GM21447 (cell line): Measurements from ENCODE around the gene FFAR1.
"Not testable (repeated sequence)": the region's sequence is repeated elsewhere in the genome, so short reads cannot be mapped to it uniquely, and the experiment has no call there.

Source experiments
- ATAC-seq: cut with Tn5 transposase; IDR thresholded peaks from one replicate; pipeline ENCODE4 v1.9.1; 2021; ENCODE audit not compliant: unreplicated experiment

The FFAR1 gene

DNA sequence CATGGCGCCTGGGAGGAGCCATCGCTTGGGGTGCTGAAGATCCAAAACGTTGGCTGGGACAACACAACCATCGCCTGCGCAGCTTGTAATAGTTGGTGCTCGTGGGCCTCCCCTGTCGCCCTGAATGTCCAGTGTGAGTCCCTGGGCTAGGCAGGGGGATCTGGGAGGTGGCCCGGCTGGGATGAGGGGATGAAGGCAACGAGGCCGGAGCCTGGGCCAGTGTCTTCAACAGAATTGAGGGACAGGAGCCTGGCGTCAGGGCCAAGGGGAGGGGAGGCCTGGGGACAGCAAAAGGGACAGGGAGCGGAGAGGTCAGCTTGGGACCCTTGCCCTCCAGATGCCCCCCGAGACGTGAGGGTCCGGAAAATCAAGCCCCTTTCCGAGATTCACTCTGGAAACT is 6.7 kb upstream of the FFAR1 start:
- no peak for ATAC-seq

DNA sequence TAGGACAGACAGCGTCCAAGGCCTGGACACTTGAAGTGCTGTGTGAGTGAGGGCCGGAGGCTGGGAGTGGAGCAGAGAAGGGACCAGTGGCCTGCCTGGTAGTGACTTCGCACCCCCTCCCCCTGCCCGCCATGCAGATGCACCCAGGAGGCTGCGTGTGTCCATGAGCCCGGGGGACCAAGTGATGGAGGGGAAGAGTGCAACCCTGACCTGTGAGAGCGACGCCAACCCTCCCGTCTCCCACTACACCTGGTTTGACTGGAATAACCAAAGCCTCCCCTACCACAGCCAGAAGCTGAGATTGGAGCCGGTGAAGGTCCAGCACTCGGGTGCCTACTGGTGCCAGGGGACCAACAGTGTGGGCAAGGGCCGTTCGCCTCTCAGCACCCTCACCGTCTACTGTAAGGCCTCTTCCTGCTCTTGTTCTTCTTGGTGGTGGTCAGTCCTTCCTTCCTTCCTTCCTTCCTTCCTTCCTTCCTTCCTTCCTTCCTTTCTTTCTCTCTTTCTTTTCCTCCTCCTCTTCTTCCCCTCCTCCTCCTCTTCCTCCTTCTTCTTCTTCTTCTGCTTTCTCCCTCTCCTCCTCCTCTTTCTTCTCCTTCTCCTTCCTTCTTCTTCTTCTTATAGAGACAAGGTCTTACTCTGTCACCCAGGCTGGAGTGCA is 6.0 kb upstream of the FFAR1 start:
- no peak for ATAC-seq

DNA sequence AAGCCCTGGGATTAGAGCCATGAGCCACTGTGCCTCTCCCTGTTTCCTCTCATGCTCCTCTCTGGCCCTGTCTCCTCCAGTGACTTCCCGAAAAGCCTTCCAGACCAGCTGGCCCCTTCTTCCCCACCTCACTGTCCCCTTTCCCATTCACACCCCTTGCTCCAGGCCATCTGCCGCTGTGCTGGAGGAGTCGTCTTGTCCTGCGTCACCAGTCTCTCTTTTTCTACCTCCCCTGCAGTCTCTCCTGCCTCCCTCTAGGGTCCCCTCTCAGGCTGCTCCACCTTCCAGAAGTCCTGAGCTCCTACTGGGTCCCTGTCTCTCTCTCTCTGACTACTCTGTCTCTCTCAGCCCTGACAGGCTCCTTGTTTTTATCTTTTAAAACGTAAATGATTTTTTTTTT is 5.3 kb upstream of the FFAR1 start:
- no peak for ATAC-seq

DNA sequence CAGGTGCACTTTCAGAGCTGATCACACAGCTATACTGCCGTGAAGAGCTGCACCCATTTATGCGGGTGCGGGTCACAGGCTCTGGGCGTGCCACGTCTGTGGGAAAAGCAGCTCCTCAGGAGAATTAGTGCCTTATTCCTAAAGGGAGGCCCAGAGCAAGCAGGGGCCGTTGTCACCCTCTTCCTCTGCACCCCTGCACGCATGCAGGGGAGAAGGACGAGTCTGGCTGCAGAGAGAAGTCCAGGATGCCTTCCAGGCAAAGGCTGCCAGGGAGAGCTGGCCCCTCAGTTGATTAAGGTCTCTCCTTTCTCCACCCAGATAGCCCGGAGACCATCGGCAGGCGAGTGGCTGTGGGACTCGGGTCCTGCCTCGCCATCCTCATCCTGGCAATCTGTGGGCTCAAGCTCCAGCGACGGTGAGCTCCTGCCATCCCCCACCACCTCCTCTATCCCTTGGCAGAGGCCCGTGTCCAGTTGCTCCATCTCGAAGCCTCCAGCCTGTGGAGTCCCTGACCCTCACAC is 3.1 kb upstream of the FFAR1 start:
- ATAC-seq = no peak

DNA sequence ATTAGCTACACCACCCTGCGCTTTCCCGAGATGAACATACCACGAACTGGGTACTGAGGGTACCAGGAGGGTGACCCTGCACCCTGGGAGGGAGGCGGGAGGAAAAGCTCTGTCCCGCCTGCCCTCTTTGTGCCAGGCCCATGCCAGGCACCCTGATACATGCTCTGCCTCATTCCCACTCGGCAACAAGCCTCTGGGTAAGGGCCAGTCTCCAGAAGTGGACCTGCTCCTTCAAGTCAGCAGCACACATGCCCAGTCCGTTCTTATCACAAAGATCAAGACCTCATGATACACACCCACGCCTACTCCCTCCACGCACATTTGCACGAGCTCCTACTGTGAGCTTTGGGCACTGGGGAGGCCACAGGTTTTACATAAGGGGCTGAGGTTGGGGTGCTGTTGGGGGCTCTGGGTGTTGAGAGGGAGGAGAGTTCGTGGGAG is 2.0 kb upstream of the FFAR1 start:
- ATAC-seq = no peak

DNA sequence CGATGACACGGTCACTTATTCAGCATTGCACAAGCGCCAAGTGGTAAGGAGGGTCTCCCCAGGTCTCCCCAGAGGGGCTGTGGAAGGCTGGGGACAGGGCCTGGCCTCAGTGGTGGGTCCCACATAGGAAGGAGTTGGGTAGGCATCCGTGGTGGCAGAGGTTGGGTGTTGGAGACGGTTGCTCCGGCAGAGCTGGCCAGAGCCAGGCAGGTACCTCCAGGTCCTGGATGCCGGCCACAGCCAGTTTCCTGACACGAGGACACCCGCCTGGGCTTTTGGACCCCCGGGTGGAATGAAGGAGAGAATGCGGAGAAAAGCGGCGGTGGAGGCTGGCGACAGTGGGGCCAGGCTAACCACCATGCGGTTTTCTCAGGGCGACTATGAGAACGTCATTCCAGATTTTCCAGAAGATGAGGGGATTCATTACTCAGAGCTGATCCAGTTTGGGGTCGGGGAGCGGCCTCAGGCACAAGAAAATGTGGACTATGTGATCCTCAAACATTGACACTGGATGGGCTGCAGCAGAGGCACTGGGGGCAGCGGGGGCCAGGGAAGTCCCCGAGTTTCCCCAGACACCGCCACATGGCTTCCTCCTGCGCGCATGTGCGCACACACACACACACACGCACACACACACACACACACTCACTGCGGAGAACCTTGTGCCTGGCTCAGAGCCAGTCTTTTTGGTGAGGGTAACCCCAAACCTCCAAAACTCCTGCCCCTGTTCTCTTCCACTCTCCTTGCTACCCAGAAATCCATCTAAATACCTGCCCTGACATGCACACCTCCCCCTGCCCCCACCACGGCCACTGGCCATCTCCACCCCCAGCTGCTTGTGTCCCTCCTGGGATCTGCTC is 1.3 kb upstream of the FFAR1 start:
- peak; percentile 33 for ATAC-seq

DNA sequence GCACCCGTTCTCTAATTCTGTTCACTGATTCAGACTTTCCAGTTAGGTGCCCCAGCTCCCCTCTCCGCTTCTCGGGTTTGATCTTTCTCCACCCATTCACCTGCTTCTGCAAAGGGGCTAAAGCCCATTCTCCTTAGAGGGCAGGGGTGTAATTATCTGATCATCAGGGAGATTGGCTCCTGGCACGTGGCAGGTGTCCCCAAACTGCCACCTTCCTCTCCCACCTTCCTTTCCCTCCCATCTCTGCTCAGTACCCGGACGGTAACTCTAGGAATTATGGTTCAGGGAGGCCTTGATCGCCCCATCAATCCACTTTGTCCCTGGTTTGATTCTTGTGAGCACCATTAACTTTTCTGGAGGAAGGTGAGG is 212 bp downstream of the FFAR1 start:
- ATAC-seq = no peak

DNA sequence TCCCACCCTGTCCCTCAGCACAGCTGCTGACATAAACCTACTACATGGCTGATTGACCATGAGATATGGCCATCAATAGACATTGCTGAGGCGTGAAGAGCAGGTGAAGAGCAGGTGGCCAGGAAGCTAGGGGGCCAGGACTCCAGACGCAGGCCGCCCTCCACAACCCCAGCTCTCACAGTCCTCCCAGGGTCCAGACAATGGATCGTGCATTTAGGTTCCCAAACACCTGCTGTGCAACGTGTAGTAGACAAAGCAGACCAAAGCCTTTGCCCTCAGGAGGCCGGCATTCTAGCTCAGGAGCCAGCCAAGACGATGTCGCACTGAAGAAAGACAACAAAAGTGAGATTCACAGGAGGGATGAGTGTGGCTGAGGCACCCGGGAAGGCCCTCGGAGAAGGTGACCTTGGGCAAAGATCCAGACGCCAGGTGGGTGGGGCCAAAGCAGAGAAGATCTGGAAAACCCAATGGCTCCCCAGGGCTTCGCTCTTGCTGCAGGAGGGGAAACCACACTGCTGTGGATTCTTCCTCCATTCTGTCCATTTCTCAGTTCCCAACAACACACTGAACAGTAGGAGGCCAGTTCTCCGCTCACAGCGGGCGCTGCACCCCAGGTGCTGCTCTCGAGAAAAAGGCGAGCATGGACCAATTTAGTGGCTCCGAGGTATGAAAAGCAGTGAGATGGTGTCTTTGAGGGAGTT is 1.4 kb downstream of the FFAR1 start:
- ATAC-seq = no peak

DNA sequence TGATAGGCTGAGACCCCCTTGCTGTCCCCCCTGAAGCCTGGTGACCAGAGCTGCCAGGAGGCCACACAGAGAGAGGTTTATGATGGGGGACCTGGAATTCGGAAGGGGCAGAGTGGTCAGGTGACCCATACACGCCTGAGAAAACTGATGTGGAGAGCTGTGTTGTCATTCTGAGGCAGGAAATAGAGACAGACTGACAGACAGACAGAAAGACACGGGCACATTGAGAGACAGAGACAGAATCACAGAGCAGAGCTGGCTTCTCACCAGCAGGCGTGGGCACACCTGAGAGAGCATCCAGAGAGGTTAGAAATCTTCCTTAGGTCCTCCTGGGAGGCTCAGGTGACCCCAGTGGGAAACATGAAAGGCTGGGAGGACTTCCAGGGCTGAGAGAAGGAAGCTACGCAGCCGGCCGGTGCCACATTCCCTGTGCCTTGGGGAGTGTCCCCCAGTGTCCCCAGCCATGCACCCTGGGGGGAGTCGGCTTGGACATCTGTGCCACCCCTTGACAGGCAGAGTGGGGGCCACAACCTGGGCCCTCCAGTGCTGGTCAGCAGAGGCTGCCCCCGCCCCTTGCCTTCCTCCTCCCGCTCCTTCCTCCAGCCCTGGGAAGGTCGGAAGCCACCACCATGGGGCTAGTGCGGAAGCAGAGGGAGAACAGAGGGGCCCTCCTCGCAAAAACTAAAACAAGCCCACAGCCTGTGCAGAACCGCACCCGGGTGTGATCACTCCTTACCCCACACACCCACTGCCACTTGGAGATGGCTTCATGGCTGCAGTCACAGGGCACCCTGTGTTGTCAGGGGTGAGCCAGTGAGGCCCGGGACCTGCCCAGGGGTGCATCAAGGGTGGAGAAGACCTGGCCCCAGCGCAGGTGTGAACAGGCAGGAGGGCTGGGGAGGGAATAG is 2.2 kb downstream of the FFAR1 start:
- ATAC-seq = no peak

DNA sequence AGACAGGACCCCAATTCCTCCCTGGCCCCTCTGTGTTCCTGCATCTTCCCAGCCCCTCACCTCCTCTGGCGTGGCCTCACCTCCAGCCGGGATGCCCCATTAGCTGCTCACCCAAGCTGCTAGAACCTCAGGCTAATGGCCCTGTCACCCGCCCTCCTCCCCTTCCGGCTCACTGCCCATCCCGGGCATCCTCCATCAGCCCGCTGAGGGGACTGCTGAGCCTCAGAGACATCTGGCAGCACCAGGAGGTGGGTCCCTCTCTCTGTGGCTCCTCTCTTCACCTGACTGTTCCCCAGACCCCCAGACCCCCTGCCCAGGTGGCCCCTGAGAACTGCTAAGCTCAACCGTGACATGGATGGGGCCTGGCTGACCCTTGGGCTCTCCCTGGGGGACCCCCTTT is 2.9 kb downstream of the FFAR1 start:
- ATAC-seq = no peak

DNA sequence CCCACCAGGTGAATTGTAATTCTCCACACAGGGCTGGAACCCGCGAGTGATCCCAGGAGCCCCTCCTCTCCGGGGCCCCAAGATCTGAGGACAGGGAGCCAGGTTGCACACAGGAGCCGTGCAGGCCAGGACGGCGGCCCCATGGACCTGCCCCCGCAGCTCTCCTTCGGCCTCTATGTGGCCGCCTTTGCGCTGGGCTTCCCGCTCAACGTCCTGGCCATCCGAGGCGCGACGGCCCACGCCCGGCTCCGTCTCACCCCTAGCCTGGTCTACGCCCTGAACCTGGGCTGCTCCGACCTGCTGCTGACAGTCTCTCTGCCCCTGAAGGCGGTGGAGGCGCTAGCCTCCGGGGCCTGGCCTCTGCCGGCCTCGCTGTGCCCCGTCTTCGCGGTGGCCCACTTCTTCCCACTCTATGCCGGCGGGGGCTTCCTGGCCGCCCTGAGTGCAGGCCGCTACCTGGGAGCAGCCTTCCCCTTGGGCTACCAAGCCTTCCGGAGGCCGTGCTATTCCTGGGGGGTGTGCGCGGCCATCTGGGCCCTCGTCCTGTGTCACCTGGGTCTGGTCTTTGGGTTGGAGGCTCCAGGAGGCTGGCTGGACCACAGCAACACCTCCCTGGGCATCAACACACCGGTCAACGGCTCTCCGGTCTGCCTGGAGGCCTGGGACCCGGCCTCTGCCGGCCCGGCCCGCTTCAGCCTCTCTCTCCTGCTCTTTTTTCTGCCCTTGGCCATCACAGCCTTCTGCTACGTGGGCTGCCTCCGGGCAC is 3.9 kb downstream of the FFAR1 start:
- ATAC-seq = no peak

DNA sequence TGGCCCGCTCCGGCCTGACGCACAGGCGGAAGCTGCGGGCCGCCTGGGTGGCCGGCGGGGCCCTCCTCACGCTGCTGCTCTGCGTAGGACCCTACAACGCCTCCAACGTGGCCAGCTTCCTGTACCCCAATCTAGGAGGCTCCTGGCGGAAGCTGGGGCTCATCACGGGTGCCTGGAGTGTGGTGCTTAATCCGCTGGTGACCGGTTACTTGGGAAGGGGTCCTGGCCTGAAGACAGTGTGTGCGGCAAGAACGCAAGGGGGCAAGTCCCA is 4.4 kb downstream of the FFAR1 start:
- ATAC-seq = no peak

DNA sequence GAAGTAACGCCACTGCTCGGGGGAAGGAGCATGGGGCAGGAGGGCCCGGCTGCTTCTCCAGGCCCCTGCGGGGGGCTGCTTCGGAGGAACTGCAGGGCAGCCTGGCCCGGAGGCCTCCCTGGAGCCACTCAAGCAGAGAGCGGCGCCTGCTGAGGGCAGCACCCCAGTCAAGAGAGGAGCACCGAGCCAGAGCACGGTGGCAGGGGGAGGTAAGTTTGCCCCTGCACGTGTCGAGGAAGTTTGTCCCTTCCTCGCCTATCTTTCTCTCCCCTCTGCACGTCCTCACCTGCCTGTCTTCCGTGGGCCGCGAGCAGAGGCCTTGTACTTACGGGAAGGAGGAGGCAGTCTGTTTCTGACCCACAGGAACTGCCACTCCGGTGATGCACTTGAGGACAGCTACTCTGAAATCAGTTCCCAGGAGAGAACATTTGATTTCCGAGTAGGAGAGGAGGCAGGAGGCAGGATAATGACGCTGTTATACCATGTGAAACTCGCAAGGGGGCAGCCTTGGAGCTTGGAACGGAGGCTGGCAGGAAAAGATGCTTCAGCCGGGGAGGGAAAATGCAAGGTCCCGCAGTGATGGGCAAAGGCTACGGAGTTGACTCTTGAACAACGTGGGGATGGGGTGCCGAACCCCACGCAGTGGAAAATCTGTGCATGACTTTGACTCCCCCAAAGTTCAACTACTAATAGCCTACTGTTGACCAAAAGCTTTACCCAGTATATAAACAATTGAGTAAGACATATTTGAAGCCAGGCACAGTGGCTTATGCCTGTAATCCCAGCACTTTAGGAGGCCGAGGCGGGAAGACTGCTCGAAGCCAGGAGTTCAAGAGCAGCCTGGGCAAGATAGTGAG is 5.0 kb downstream of the FFAR1 start:
- no peak for ATAC-seq

DNA sequence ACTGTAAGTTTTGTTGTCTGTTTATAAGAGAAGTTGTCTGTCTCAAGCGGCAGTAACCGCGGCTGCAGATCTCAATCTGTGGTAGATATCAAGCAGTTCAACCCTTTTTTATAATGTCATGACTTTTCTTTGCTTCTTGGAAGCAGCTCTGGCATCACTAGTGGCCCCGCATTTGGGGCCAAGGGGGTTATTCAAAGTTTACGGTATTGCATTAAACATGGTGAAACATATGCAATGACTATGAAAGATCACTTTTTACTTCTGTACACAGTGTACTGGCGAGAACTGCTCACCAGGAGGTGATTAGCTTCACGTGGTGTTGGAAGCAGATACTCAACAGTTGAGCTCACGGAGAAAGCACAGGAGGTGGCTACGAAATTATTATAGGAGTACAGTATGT is 5.9 kb downstream of the FFAR1 start:
- no peak for ATAC-seq

DNA sequence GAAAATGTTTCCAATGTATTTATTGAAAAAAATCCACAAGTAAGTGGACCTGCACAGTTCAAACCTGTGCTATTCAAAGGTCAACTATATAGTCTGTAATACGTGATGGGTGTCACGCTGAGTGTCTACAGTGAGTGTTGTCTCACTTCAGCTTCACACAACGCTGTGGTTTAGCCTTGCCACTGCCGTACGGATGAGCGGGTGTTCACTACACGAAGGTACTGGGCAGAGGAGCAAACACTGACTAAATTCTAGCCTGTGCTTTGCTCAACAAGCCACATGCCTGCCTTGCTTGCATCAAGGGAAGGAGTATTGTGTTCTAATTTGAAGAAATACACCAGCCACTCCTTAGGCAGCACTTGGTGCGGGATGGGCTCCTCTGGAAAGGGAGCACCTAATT is 7.2 kb downstream of the FFAR1 start:
- ATAC-seq = no peak

DNA sequence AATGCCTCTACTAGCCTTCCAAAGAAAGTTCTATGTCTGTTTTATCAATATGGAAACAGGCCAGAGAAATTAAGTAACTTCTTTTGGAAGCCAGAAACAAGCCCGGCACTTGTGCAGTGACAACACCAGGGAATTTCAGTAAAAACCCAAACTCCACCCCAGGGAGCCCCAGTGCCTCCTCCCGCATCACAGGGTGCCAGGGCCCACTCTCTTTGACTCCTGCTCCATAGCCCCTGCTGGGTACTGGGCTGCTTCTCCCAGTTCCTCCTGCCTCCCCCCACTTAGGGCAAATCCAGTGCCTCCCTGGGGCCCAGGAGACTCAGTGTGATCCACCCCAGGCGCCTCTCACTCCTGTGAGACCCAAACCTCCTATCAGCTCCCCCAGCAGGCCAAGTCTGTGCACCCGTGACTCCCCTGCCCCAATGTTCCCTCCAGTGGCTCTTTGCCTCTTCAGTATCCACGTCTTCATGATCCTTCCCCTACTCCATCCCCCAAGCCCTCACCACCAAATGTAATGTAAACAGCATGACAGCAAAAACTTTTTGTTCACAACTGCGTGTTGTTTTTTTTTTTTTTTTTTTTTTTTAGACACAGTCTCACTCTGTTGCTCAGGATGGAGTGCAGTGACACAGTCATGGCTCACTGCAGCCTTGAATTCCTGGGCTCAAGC is 8.2 kb downstream of the FFAR1 start:
- no peak for ATAC-seq

DNA sequence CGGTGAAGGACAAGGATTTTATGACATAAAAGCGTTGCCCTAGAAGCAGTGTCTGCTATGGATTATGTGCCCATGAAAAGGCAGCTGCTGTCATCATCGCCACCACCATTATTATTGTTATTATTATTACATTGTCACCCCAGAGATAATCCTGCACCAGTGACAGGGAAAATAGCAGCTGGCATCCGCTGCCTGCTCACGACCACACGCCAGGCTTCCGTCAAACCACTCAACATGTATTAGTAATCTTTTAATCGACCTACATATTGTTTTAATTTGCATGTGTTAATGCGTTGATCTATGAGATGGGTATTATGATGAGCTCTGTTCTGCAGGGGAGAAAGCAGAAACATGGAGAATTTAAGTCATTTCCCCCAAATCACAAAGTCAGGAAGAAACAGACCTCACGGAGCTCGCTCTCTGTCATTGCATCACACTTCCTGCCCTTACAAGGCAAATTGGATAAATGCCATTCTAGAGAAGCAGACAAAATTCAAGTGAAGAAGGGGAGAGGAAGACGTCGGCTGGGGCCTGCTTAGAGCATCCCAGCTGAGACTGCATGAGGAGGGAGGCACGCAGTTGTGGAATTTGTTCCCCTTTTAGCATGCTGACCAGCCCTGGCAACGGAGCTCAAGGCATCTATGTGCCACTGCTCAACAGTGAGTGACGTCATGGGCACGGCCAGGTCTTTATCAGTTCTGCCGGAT is 10.3 kb downstream of the FFAR1 start, which contains the start of gene FFAR3:
FFAR3 (plus strand) TSS at position 594 of the 707 bp plus-strand sequence. CDS start 431 bp downstream, outside the sequence.
- no peak for ATAC-seq

DNA sequence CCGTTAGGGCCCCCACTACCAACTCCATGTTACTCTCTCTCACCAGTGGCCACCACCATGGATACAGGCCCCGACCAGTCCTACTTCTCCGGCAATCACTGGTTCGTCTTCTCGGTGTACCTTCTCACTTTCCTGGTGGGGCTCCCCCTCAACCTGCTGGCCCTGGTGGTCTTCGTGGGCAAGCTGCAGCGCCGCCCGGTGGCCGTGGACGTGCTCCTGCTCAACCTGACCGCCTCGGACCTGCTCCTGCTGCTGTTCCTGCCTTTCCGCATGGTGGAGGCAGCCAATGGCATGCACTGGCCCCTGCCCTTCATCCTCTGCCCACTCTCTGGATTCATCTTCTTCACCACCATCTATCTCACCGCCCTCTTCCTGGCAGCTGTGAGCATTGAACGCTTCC is 11.1 kb downstream of the FFAR1 start:
- ATAC-seq = not testable (repeated sequence)
